Endothelial cell of umbilical vein (primary cell): ENCODE measurements around the gene KATNB1. TPM values are rescaled to one million over a fixed set of nuclear protein-coding genes. Genes with fewer than 3 reads are reported as not detected.

Experiments used
- microRNA-seq: library from miRNA; unstranded; fragments of <30 nt; microRNA quantifications from one replicate; pipeline ENCODE4 v1.2.0, GENCODE V29; 2021; ENCODE audit warnings: borderline number of aligned reads, borderline replicate concordance
- polyA plus RNA-seq, 4 experiments: library from polyadenylated mRNA; depleted of rRNA in 3 of 4; stranded (reverse) in 3 of 4; unstranded in 1 of 4; fragments of >200 nt; gene quantifications; 2 replicates each; pipeline versions ENCODE4 v1.2.1 to v1.2.3, GENCODE V29; 2011 to 2012; ENCODE audit warnings: missing spikeins in 1 of 4
- small RNA-seq: library from RNA; depleted of rRNA; stranded (forward); fragments of <200 nt; gene quantifications from one replicate; pipeline ENCODE3, GENCODE V24; 2012; ENCODE audit warnings: low replicate concordance, low read depth; ENCODE audit not compliant: insufficient read depth, insufficient read length
- total RNA-seq: library from RNA; stranded (reverse); gene quantifications from 2 replicates; pipeline ENCODE4 v1.2.3, GENCODE V29; 2021

Gene KATNB1
- total and polyA plus RNA-seq, 2 donors (not counting 3 experiments of a cell fraction or from before 2014, with no cell fraction given), result 25.9 to 35.9 TPM

Small RNA genes lying within 50 kb of the gene (microRNA-seq; reads per million reads assigned to microRNA genes)
- gene MIR6772, result not detected

Small RNA genes lying within 50 kb of the gene (small RNA-seq; reads per million reads assigned to genes)
- not detected for gene MIR6772

Other genes with a start within 250 kb of the KATNB1 start
- gene DOK4, start 249.3 kb upstream of the KATNB1 start, total RNA-seq, result 22.3 and 24.4 TPM in 2 replicates
- 22.5 and 23.4 TPM in 2 replicates for gene DOK4, start 249.3 kb upstream of the KATNB1 start, polyA plus RNA-seq
- gene CCDC102A, start 199.2 kb upstream of the KATNB1 start, total RNA-seq, result 6.6 and 7.8 TPM in 2 replicates
- gene CCDC102A, start 199.2 kb upstream of the KATNB1 start, polyA plus RNA-seq, result 12.0 and 12.2 TPM in 2 replicates
- not detected in 2 replicates for gene ADGRG5, start 193.1 kb upstream of the KATNB1 start, total RNA-seq
- not detected in 2 replicates for gene ADGRG5, start 193.1 kb upstream of the KATNB1 start, polyA plus RNA-seq
- 92.5 and 116 TPM in 2 replicates for gene ADGRG1, start 107.1 kb upstream of the KATNB1 start, total RNA-seq
- 45.6 and 45.7 TPM in 2 replicates for gene ADGRG1, start 107.1 kb upstream of the KATNB1 start, polyA plus RNA-seq
- not detected in 2 replicates for gene ADGRG3, start 67.5 kb upstream of the KATNB1 start, total RNA-seq
- not detected in 2 replicates for gene ADGRG3, start 67.5 kb upstream of the KATNB1 start, polyA plus RNA-seq
- 0.13 TPM in 1 of 2 replicates, not detected in the other for gene DRC7, start 41.0 kb upstream of the KATNB1 start, total RNA-seq
- 0.13 and 0.77 TPM in 2 replicates for gene DRC7, start 41.0 kb upstream of the KATNB1 start, polyA plus RNA-seq
- 56.7 and 62.2 TPM in 2 replicates for gene KIFC3, start 66.7 kb downstream of the KATNB1 start, total RNA-seq
- 36.3 and 38.1 TPM in 2 replicates for gene KIFC3, start 66.7 kb downstream of the KATNB1 start, polyA plus RNA-seq
- not detected in 2 replicates for gene CNGB1, start 235.4 kb downstream of the KATNB1 start, total RNA-seq
- not detected in 2 replicates for gene CNGB1, start 235.4 kb downstream of the KATNB1 start, polyA plus RNA-seq